Glomerular visceral epithelial cell (primary cell): ENCODE results near the gene XYLT1.
"Not testable (repeated sequence)": the region's sequence is repeated elsewhere in the genome, so short reads cannot be mapped to it uniquely, and the experiment has no call there.

Source experiments
- DNase-seq: peaks from one replicate; pipeline ENCODE4 v3.0.0-alpha.2; 2016; ENCODE audit errors: extremely low spot score

Gene XYLT1

DNA sequence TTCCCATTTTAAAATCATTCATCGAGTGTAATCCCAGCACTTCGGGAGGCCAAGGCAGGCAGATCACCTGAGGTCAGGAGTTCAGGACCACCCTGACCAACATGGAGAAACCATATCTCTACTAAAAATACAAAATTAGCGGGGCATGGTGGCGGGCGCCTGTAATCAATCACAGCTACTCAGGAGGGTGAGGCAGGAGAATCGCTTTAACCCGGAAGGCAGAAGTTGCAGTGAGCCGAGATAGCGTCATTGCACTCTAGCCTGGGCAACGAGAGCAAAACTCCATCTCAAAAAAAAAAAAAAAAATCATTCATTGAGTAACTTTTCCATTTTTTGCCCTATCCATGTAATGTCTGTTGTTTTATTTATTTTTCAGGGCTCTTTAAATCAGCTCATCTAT, 135.4 kb downstream of the XYLT1 start:
- not testable (repeated sequence) for DNase-seq

DNA sequence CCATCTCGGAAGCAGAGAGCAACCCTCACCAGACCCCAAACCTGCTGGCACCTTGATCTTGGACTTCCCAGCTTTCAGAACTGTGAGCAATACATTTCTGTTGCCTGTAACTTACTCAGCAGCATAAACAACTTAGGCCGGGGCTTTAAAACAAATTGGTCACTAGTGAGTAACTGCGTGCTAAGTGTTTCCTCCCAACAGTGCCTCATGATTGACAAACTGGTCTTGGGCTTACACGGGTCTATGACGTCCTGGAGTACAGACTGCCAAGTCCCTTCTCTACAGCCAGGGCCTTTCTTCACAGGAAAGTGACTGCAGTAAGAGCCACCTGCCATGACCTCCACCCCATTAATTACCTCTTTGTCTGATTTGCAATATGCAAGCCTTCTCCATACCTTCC, 136.7 kb downstream of the XYLT1 start:
- no peak for DNase-seq

- no peak for DNase-seq
Observed at GRCh38 chr16:17333229-17333628, 137.5 kb downstream of the XYLT1 start.

DNA sequence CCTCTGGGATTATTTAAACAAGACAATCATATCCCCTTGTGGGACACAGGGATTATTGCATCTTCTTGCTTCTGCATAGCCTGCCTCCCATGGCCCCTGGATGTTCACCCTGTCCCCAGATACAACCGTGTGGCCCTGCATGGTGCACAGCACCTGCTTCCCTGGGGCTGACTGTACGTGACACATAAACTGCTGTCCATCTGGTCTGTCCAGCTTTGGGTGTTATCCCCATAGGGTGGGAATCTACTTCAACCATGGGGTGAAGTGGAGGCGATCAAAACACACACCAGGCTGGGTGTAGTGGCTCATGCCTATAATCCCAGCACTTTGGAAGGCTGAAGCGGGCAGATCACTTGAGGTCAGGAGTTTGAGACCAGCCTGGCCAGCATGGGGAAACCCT, 138.8 kb downstream of the XYLT1 start:
- no peak for DNase-seq

DNA sequence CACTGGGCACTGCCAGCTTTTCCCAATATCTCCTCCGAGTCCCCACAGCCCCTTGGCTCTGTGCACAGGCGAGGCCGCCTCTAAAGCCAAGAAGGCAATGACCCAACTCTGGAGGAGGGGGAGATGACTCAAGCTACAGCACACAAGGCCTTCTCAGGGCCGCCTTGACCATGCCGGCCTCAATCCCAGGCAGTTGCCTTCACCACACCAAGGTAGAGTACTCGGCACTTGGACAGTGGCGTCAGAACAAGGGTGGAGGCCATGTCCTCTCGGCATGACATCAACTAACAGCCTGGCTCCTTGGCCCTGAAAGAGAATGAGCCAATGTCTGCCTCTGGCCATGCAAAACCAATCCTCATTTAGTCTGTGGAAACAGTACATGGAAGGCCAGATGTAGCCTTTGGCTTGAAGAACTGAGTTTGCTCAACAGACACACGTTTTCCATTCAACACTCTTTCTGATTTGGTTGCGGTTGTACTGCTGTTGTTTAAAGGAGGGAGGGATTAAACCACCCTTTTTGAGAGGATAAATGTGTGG, 139.6 kb downstream of the XYLT1 start:
- no peak for DNase-seq

- DNase-seq = no peak
Observed at GRCh38 chr16:17330044-17330443, 140.7 kb downstream of the XYLT1 start.

DNA sequence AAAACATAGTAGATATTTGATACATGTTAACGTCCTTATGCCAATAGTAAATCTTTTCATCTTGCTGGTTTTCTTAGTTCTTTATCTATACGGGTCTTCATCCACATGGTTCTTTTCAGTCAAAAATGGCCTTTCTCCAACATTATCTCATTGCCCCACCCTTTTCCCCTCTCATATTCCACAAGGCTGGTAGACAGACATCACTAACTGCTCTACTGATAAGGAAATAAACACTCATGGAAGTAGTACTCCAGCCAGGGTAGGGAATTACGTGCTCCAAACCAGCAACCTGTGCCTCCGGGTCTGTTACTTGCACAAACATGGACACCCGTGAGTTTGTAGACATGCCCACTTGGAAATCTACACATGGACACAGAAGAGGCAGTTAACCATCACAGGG, 141.4 kb downstream of the XYLT1 start:
- no peak for DNase-seq

DNA sequence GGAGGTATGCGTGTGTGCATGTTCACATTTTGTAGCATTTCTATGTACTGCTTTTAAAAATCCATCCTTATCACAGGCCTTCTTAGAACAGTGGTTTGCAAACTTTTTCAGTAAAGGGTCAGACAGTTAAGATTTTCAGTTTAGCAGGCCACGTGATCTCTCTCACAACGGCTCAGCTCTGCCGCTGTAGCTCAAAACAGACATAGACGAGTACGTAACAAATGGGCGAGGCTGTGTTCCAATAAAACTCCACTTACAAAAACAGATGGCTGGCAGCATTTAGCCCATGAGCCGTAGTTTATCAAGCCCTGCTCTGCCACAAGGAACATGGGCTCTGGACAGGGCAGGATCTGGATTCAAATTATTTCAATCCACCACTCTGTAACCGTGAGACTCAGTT, 141.8 kb downstream of the XYLT1 start:
- no peak for DNase-seq

- no peak for DNase-seq
Observed at GRCh38 chr16:17327664-17328335, 143.0 kb downstream of the XYLT1 start.

- no peak for DNase-seq
Observed at GRCh38 chr16:17325476-17326143, 145.2 kb downstream of the XYLT1 start.

DNA sequence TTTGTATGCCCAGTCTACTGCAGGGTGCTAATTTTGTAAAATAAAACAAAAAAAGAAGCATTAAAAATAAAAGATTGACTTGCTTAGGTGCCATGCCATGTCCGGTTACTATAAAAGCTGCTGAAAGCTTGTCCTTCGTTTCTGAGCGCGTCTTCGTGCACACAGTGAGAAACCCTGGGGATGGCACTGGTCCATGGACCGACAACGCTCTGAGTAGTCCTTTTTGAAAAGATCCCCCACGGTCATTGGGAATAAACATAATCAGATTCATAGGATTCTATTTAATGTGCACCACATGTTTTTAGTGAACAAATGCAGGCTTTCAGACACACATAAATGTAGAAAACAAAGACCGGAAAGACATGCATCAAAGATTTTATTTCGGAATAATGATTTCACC, 146.3 kb downstream of the XYLT1 start:
- DNase-seq = no peak

GRCh38 chr16:17323171-17323570, 147.6 kb downstream of the XYLT1 start:
- no peak for DNase-seq

DNA sequence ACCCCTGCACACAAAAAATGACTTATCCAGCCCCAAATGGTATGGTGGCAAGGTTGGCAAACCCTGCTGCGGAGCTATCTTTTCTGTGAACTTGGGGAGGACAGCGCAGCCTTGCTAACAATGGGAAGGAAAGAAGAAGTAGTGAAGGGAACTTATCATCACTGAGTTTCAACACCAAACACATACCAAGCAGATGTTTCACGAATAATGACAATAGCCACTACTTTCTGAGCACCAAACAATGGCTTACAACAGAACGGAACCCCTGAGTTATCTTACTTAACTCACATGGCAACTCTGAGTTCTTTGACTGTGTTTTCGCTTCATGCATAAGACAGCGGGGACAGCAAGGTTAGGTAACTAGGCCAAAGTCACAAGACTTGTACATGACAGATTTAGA, 148.9 kb downstream of the XYLT1 start:
- no peak for DNase-seq

DNA sequence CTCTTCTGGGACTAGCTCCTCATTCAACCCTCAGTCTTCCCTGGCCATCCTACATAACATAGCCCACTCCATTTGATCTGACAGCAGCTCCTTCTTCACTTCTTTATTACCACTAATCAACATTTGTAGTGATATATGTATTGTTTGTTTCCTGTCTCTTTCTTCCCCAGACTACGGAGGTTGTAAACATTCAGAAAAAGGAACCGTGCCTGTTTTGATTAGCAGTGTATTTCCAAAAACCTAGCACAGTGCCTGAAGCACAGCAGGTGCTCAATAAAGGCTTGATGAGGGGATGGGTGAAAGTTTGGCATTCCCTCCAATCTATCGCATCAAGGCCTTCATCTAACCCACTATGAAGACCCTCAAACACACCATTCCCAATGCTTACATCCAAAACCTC, 150.8 kb downstream of the XYLT1 start:
- DNase-seq = no peak

GRCh38 chr16:17318238-17318637, 152.5 kb downstream of the XYLT1 start:
- no peak for DNase-seq

DNA sequence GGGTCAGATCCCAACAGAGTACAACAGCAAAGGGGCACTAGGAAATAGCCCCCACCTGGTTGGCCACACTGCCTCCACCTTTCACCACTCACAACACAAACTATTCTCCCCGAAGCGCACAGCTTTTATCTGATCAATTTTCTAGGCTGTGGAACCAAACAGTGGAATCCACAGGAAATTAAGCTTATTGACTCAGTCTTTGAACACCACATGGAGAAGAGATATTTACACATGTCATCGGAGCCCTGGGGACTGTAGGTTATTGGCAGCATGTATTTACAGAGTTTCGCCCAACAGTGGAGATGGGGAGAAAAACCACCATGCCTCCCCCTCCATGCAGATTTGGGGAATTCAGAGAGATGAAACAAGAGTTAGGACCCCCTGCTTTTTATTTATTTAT, 154.8 kb downstream of the XYLT1 start:
- no peak for DNase-seq

- DNase-seq = no peak
Observed at GRCh38 chr16:17313793-17314547, 156.8 kb downstream of the XYLT1 start.

- no peak for DNase-seq
Observed at GRCh38 chr16:17313085-17313611, 157.6 kb downstream of the XYLT1 start.

DNA sequence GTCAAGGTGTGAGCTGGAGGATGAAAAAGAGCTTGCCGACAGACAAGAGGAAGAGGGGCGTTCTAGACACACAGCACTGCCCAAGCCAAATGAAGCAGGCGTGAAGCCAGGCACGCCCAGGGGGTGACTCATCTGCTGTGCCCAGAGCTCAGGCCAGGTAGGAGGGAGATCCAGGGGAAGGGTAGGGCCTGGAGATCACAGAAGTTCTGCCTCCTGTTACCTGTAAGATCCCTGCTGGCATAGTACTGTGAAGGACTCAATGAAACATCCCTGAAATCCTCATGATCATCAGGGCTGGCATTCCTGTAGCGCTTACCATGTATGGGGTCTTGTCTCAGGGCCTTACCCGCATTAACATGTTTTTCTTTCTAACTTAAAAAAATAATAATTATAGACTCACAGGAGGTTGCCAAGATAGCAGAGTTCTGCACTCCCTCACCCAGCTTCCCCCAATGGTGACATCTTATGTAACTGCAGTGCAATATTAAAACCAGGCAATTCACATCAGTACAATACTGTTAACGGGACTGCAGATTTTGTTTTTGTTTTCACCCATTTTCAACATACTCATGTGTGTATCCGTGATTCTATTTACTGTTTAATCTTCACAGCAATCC, 158.6 kb downstream of the XYLT1 start:
- no peak for DNase-seq

DNA sequence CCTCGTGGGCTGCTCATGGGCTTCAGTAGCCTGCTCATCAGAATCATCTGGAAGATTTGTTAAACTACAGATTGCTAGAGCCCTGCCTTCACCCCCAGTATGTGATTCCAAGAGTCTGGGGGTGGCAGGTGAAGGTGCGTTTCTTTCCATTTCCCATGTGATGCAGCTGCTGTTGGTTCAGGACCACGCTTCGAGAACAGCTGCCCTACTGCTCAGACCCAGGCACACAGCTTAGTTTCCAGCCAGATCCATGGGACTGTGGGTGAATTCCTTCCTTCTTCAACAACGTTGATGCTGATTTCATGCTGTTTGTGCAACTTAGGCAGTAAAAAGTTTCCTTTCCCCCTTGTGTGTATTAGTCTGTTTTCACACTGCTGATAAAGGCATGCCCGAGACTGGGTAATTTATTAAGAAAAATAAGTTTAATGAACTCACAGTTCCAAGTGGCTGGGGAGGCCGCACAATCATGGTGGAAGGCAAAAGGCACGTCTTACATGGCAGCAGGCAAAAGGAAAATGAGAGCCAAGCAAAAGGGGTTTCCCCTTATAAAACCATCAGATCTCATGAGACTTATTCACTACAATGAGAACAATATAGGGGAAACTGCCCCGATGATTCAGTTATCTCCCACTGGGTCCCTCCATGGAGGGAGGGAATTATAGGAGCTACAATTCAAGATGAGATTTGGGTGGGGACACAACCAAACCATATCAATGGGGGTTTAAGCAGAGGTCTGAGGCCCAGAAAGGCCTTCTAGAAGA, 159.2 kb downstream of the XYLT1 start:
- no peak for DNase-seq

- no peak for DNase-seq
Observed at GRCh38 chr16:17309510-17309909, 161.2 kb downstream of the XYLT1 start.
